ENCODE data around the gene NOCT.

DNA sequence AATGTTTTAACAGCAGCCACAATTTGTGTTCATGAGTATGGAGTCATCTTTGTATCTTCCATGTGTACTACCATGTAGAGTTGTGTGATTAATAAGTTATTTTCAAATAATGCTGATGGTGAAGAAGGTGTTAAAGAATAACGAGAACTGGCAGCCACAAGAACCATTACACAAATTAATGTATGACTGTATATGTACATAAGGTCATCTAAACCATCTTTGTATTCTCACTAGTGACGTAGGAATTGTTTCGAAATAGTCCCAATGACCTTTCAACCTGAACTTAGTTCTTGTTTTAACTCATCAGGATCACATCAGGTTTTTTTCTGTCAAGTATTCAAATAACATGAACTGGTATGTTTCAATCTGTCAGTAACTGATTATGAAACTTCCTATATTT is 48.3 kb upstream of the NOCT start:
- TF ChIP-seq, protein P1, sequence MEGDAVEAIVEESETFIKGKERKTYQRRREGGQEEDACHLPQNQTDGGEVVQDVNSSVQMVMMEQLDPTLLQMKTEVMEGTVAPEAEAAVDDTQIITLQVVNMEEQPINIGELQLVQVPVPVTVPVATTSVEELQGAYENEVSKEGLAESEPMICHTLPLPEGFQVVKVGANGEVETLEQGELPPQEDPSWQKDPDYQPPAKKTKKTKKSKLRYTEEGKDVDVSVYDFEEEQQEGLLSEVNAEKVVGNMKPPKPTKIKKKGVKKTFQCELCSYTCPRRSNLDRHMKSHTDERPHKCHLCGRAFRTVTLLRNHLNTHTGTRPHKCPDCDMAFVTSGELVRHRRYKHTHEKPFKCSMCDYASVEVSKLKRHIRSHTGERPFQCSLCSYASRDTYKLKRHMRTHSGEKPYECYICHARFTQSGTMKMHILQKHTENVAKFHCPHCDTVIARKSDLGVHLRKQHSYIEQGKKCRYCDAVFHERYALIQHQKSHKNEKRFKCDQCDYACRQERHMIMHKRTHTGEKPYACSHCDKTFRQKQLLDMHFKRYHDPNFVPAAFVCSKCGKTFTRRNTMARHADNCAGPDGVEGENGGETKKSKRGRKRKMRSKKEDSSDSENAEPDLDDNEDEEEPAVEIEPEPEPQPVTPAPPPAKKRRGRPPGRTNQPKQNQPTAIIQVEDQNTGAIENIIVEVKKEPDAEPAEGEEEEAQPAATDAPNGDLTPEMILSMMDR (IDR thresholded peaks at IDR 0.05) = no peak
- TF ChIP-seq HOXA7 (CRISPR knock-in tag; IDR thresholded peaks at IDR 0.05) (no peak), CHD2 (IDR thresholded peaks at IDR 0.05; ENCODE audit: low read length, partially characterized antibody) (no peak), ZSCAN20 (CRISPR knock-in tag; IDR thresholded peaks at IDR 0.05) (no peak)

Measured in A549 (cell line).